Measurements from ENCODE around the gene RAD51B.

RAD51B gene

DNA sequence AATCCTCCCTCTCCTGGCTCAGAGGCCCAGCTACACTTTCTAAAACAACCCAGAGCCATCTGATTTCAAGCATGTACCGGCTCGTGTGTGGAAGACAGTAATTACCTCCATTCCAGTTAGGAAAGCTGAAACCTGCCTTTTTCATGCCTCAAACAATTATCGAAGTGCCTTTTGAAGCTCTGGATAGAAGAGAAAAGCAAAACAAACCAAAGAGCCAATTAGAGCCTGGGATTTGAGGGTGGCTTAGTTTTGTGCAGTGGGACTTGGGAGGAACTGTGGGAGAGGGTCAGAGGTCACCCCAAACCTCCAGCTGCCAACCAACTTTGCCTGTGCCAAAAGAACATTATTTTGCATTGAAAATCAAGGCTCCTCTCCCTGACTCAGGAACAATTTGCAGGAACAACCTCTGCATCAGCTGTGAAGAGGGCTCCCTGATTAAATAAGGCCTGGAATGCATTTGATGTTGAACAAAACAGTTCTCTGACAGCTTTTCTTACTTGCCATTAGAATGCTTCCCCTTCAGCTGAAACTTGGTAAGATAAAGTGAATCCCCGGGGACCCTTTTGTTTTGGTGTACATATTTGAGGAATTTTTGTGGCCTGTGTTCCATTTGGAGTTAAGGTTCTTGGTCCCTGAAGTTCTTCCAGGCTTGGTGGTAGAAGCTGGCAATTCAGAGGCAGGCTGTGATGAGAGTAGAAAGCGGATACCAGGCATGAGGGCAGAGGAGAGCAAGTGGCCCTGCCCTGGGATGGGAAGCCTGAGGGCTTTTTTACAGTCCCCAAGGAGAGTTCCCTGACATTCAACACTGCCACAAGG lies 703.1 kb downstream of the RAD51B start:
- no peak for ATAC-seq

DNA sequence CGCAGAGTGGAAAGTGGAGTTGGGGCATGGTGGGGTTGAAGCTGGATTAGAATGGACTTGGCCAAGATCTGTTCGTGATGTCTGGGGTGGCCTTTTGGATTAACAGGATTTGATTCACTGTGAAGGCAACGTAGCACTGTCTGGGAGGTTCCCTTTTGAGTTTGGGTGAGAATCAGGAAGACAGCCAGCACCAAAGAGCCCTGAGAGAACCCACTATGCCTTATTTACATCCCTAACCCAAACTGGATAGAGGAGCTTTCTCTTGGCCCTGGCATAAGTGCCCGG lies 703.7 kb downstream of the RAD51B start:
- ATAC-seq: no peak

- no peak for ATAC-seq
Measured at GRCh38 chr14:68523989-68524725, 704.6 kb downstream of the RAD51B start.

- no peak for ATAC-seq
Measured at GRCh38 chr14:68525516-68525915, 705.9 kb downstream of the RAD51B start.

- ATAC-seq: no peak
Measured at GRCh38 chr14:68526512-68527091, 707.0 kb downstream of the RAD51B start.

- ATAC-seq: no peak
Measured at GRCh38 chr14:68527329-68527851, 707.8 kb downstream of the RAD51B start.

GRCh38 chr14:68528040-68528687 lies 708.6 kb downstream of the RAD51B start:
- no peak for ATAC-seq

DNA sequence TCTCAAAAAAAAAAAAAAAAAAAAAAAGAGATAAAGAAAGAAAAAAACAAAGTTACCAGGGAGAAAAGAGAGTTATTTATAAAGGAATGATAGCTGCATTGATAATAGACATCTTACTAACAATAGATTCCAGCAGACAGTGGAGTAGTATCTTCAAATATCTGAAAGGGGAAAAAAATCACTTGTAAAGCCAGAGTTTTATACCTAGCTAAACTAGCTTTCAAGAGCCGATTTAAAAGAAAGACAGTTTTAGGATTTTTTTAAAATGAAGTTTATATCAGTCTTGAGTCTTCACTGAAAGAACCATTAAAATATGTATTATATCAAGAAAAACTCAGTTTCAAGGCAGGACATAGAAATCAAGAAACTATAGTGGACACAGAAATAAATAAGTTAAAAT lies 710.9 kb downstream of the RAD51B start:
- no peak for ATAC-seq

- no peak for ATAC-seq
Measured at GRCh38 chr14:68532496-68532895, 712.9 kb downstream of the RAD51B start.

- no peak for ATAC-seq
Measured at GRCh38 chr14:68534276-68534675, 714.7 kb downstream of the RAD51B start.

GRCh38 chr14:68535404-68536017 lies 715.9 kb downstream of the RAD51B start:
- no peak for ATAC-seq

GRCh38 chr14:68536018-68536410 lies 716.4 kb downstream of the RAD51B start:
- ATAC-seq: no peak

- no peak for ATAC-seq
Measured at GRCh38 chr14:68538639-68539038, 719.1 kb downstream of the RAD51B start.

GRCh38 chr14:68539241-68539737 lies 719.7 kb downstream of the RAD51B start:
- no peak for ATAC-seq

GRCh38 chr14:68539789-68540188 lies 720.2 kb downstream of the RAD51B start:
- ATAC-seq: no peak

DNA sequence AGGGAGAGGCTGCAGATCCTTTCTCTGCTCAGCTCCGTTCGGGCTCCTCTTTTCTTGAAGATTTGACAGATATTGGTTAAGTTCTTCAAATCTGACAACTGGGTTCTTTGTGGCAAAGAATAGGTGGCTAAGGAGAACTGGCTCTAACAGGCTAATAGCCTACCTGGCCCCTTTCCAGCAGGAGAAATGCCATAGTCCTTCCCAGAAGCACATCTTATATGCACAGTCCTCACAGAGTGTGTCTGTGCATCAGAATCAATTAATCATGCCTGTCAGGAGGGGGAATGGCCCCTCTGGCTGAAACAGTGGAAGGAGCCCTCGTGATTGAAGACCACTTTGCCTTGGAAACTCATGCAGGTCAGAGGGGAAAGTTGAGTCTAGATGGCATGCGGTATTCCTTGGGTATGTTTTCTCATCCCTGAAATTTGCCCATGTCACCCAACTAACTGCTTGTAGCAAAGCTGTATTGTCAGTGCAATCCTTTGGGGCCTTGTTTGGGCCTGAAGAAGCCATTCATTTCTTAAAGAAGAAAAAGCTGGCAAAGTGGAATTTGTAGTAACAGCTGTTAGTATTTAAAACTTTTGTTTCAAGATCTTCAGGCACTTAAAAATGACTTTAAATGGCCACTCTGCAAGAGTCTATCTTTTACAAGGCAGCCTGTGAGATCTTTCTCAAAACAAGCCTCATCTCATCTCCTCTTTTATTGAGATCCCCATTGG lies 721.8 kb downstream of the RAD51B start:
- ATAC-seq: no peak

GRCh38 chr14:68542346-68542745 lies 722.8 kb downstream of the RAD51B start:
- ATAC-seq: no peak

- ATAC-seq: no peak
Measured at GRCh38 chr14:68543516-68543915, 723.9 kb downstream of the RAD51B start.

- ATAC-seq: no peak
Measured at GRCh38 chr14:68544081-68544892, 724.7 kb downstream of the RAD51B start.

DNA sequence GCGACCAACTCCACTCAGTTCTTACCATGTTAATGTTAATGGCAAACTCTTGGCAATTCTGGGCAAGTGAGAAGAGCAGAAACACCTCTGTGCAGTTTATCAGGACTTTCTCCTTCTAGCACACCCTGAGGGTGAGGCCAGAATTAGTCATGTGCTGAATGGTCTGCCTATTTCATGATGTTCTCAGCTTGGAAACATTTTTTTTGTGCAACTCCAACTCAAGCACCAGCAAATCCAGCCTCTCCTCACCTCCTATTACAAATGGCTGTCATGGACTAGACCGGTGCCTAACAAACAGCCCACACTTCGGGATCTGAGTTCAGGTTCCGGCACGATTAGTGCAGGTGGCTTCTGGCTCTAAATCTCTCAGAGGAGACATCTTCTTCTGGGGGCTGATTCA lies 727.3 kb downstream of the RAD51B start:
- no peak for ATAC-seq

All from activated CD4-positive, CD25-positive, alpha-beta regulatory T cell treated with anti-CD3 and anti-CD28 coated beads, Interleukin-2, amount 50 U/mL, for 24 hours (primary cell).